Measurements from ENCODE around the gene SLC18A3. TPM values are rescaled to one million over a fixed set of nuclear protein-coding genes. Genes with fewer than 3 reads are reported as not detected.

Gene SLC18A3
- total RNA-seq, 2 experiments from 2014 or later: not detected

DNA sequence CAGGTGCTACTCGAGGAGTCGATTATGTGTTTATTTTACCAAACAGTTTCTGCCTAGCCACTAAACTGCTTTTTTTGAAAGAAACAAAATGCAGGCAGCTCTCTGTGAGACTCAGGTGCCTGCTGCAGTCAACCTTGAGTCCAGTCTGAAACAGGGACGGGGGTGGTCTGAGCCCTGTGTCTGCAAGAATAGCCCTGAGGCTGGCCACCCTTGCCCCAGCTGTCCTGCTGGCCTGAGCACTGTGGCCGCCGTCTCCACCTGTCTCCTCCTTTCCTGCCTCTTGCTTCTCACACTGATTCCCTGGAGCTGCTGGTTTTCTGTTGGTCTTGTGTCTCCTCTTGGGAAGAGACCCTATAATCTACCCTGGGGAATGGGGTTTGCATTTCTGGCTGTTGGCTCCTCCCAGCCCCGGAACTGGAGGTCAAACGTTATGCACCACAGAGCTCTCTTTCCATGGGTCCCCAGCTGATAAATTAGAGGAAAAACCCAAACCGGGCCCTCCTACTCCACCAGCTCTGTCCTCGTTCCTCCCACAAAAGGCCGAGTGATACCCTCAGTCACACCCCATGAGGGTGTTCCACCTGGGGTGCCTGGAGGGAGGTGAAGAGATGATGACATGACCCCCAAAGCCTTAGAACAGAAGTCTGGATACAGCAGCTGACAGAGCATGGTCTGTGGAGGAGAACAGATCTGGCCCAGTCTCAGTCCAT, 15.0 kb upstream of the SLC18A3 start:
- Mint-ChIP-seq H3K27me3 (peaks cover 14% of the 10 kb centered on the region), H3K27ac (no peak overlapping the region), H3K4me3 (no peak overlapping the region), H3K36me3 (ENCODE audit: low read depth) (no peaks in the 10 kb centered on the region), H3K9me3 (no peaks in the 10 kb centered on the region), H3K4me1 (ENCODE audit: low read depth) (no peaks in the 10 kb centered on the region)
- POLR2A ChIA-PET: no interaction called here
- ATAC-seq (no peak), DNase-seq (no peak)
- TF ChIP-seq, protein P1, sequence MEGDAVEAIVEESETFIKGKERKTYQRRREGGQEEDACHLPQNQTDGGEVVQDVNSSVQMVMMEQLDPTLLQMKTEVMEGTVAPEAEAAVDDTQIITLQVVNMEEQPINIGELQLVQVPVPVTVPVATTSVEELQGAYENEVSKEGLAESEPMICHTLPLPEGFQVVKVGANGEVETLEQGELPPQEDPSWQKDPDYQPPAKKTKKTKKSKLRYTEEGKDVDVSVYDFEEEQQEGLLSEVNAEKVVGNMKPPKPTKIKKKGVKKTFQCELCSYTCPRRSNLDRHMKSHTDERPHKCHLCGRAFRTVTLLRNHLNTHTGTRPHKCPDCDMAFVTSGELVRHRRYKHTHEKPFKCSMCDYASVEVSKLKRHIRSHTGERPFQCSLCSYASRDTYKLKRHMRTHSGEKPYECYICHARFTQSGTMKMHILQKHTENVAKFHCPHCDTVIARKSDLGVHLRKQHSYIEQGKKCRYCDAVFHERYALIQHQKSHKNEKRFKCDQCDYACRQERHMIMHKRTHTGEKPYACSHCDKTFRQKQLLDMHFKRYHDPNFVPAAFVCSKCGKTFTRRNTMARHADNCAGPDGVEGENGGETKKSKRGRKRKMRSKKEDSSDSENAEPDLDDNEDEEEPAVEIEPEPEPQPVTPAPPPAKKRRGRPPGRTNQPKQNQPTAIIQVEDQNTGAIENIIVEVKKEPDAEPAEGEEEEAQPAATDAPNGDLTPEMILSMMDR (IDR thresholded peaks at IDR 0.05): no peak
- intact Hi-C loops (cut with micrococcal nuclease): loop anchor here (10.0 kb wide), 1 partner anchor 150 kb away; no protein-coding TSS in a partner anchor
- CTCF ChIA-PET: interaction anchor here (0.6 to 2.0 kb wide), 23 partner anchors 10 to 680 kb away, joined by 3 to 8 read pairs (median 3); no protein-coding TSS in a partner anchor

DNA sequence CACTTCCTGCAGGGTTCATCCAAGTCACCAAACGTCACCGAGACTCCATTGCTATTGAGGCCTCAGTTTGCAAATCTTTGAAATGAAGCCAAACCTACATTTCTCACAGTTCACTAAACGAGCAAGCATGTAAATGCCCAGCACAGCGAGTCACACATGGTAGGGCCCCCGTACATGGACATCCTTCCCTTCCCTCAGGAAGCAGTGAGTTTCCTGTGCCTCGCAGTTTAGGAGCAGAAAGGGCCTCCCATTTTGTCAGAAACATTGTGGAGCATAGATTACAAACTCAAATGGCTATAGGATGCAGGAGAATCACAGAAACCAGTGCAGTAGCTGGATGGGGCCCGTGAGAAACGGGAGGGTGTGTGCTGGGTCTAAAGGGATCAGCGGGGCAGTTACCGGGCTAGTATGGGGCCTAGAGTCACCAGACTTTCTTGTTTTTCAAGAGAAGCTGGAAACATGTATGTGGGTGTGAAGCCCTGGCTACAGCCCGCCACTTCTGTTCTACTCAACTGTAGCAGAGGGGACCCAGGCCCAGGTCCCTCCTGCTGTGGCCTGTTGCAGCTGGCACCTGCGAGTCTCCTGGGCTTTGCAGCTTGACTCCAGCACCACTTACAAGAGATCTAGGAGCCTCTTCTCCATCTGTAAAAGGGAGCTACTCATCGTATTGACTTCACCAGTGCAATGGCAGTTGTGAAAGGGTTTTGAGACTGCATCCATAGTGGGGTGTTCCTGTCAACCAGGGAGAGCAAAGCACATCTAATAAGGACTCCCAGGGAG, 14.2 kb upstream of the SLC18A3 start:
- Mint-ChIP-seq H3K36me3 (ENCODE audit: low read depth) (no peaks in the 10 kb centered on the region), H3K27ac (no peak overlapping the region), H3K4me3 (no peak overlapping the region), H3K4me1 (ENCODE audit: low read depth) (no peaks in the 10 kb centered on the region), H3K9me3 (no peaks in the 10 kb centered on the region), H3K27me3 (peaks cover 16% of the 10 kb centered on the region)
- DNase-seq (no peak), ATAC-seq (no peak)
- intact Hi-C loops (cut with micrococcal nuclease): loop anchor here (10.0 kb wide), 1 partner anchor 149 kb away; no protein-coding TSS in a partner anchor
- POLR2A ChIA-PET: no interaction called here
- CTCF ChIA-PET: interaction anchor here (1.0 to 2.0 kb wide), 8 partner anchors 9 to 629 kb away, joined by 3 to 8 read pairs (median 4); no protein-coding TSS in a partner anchor
- TF ChIP-seq, protein P1 (IDR thresholded peaks at IDR 0.05): no peak

DNA sequence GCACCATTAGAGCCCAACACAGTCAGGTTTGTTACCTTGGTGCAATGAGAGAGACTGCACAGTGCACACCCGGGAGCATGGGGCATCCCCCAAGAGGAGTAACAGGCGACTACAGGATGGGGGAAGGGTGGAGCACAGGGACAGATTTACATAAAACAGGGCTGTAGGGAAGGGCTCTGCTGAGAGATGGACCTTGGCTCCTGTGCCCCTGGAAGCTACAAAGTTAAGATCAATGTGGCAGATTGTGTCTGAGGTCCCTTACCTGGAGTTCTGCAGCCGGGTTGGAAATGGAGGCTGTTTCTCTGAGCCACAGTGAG, 13.7 kb upstream of the SLC18A3 start:
- Mint-ChIP-seq H3K27me3 (peaks cover 17% of the 10 kb centered on the region), H3K4me3 (no peak overlapping the region), H3K9me3 (no peaks in the 10 kb centered on the region), H3K4me1 (ENCODE audit: low read depth) (no peaks in the 10 kb centered on the region), H3K36me3 (ENCODE audit: low read depth) (no peaks in the 10 kb centered on the region), H3K27ac (no peak overlapping the region)
- intact Hi-C loops (cut with micrococcal nuclease): loop anchor here (10.0 kb wide), 1 partner anchor 148 kb away; no protein-coding TSS in a partner anchor
- TF ChIP-seq, protein P1 (IDR thresholded peaks at IDR 0.05): no peak
- ATAC-seq (no peak), DNase-seq (no peak)
- ChIA-PET CTCF (interaction anchor here (1.5 to 2.0 kb wide), 2 partner anchors 10 to 628 kb away, joined by 4 to 7 read pairs; no protein-coding TSS in a partner anchor), POLR2A (no interaction called here)

DNA sequence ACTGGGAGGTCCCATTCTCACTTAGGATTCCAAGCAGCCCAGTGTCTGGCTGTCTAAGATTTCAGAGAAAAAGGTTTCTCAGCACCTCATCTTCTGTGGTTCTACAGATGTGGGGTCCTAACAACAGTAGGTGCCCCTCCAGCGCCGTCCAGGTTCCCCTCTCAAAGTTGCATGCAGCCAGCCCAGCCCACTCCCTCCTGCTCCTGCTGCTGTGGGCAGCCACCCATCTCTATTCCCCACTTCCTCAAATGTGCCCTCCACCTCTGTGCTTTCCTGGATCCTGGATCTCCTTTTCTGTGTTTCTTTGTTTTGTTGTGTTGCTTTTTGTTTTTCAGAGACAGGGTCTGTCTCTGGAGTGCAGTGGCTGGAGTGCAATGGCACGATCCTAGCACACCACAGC, 13.3 kb upstream of the SLC18A3 start:
- no peak for ATAC-seq
- no peaks in the 10 kb centered on the region for H3K9me3 Mint-ChIP-seq
- CTCF ChIA-PET: no interaction called here
- no peak overlapping the region for H3K27ac Mint-ChIP-seq
- H3K4me3 Mint-ChIP-seq: no peak overlapping the region
- H3K27me3 Mint-ChIP-seq: peaks cover 13% of the 10 kb centered on the region
- DNase-seq: no peak
- POLR2A ChIA-PET: no interaction called here
- TF ChIP-seq, protein P1 (IDR thresholded peaks at IDR 0.05): no peak
- H3K4me1 Mint-ChIP-seq (ENCODE audit: low read depth): no peaks in the 10 kb centered on the region
- intact Hi-C loops (cut with micrococcal nuclease): loop anchor here (10.0 kb wide), 1 partner anchor 148 kb away; no protein-coding TSS in a partner anchor
- H3K36me3 Mint-ChIP-seq (ENCODE audit: low read depth): no peaks in the 10 kb centered on the region
